Kidney (tissue), 14 donors: ENCODE results near the gene SLC25A36. TPM values are rescaled to one million over a fixed set of nuclear protein-coding genes. Genes with fewer than 3 reads are reported as not detected.

ENCODE experiments used
- DNase-seq, 5 donors: peaks; one replicate each; pipeline ENCODE4 v3.0.0-alpha.2; 2013 to 2020
- FAIRE-seq: peaks from 2 replicates; lab custom pipeline; 2012; peaks lifted over from hg19 to GRCh38; lab: Jason Lieb, UNC
- H3K27ac ChIP-seq, 2 donors: one replicate each; pipeline ENCODE4 v1.7.0; 2013; ENCODE audit warnings: low read depth in 2 of 2, low read length in 2 of 2, inconsistent platforms in 1 of 2
- H3K27me3 ChIP-seq: one replicate; pipeline ENCODE4 v1.7.1; 2013; ENCODE audit warnings: low read length, inconsistent platforms; ENCODE audit not compliant: control insufficient read depth, insufficient read depth
- H3K36me3 ChIP-seq, 3 donors: one replicate each; pipeline versions ENCODE4 v1.7.0 to v1.7.1; 2013; ENCODE audit warnings: low read length in 3 of 3, control low read depth in 1 of 3, inconsistent platforms in 1 of 3; ENCODE audit not compliant: insufficient read depth in 3 of 3, control insufficient read depth in 2 of 3
- H3K4me1 ChIP-seq, 3 donors: one replicate each; pipeline versions ENCODE4 v1.7.0 to v1.7.1; 2013; ENCODE audit warnings: low read length in 3 of 3, inconsistent platforms in 1 of 3, low read depth in 1 of 3; ENCODE audit not compliant: control insufficient read depth in 2 of 3, insufficient read depth in 2 of 3
- H3K4me3 ChIP-seq, 3 donors: one replicate each; pipeline versions ENCODE4 v1.7.0 to v1.8.1; 2013; ENCODE audit warnings: low read length in 3 of 3, control low read depth in 1 of 3, inconsistent platforms in 1 of 3
- H3K9ac ChIP-seq, 3 donors: one replicate each; pipeline versions ENCODE4 v1.7.0 to v1.7.1; 2013; ENCODE audit warnings: low read length in 3 of 3, control low read depth in 1 of 3, inconsistent platforms in 1 of 3
- H3K9me3 ChIP-seq, 3 donors: one replicate each; pipeline versions ENCODE4 v1.7.0 to v1.7.1; 2013; ENCODE audit warnings: low read length in 3 of 3, control low read depth in 1 of 3, inconsistent platforms in 1 of 3; ENCODE audit not compliant: control insufficient read depth in 2 of 3, insufficient read depth in 1 of 3
- CTCF ChIP-seq: IDR thresholded peaks from 3 replicates; pipeline ENCODE4 v1.5.1; 2012; ENCODE audit warnings: mild to moderate bottlenecking, moderate library complexity, borderline replicate concordance; ENCODE audit not compliant: insufficient read depth; ENCODE audit errors: extremely low read depth
- intact Hi-C: fragments of 100-400 bp; cut with DNase I; formaldehyde crosslinking; loops from one replicate; pipeline ENCODE4 v1.11.1; 2022
- polyA plus RNA-seq: library from polyadenylated mRNA; stranded (reverse); fragments of 350-450 nt; fragmentation: Illumina TruSeq; extraction: RNeasy Lipid Tissue Mini Kit (QIAGEN cat#74804); gene quantifications from one replicate; pipeline ENCODE4 v1.2.3, GENCODE V29; 2014; ENCODE audit warnings: low read depth, low replicate concordance; ENCODE audit not compliant: insufficient read depth
- total RNA-seq: library from RNA; stranded (reverse); fragmentation: NEBNext Ultra II Directional; extraction: Animal tissue kit (Norgen Biotek cat#: 25700); gene quantifications from one replicate; pipeline ENCODE4 v1.2.1, GENCODE V29; 2021
- donor health status: control.
- donor health status: control.
- donor health status: control.
- donor health status: control.
- donor health status: control.
- donor health status: DM: yes; HTN: yes; CAD: no.
- donor health status: Normal renal cell carcinoma (clear cell type).

Gene SLC25A36
- total and polyA plus RNA-seq, 2 donors from 2014 or later, result 20.0 to 78.1 TPM

GRCh38 chr3:140924097-140924873 lies 17.4 kb upstream of the SLC25A36 start:
- FAIRE-seq, result no peak
- Histone ChIP-seq H3K9me3 (no peaks in the 10 kb centered on the region), H3K27me3 (no peaks in the 10 kb centered on the region), H3K4me1 (no peaks in the 10 kb centered on the region), H3K9ac (no peak overlapping the region), H3K36me3 (no peaks in the 10 kb centered on the region), H3K4me3 (no peak overlapping the region), H3K27ac (no peak overlapping the region)
- intact Hi-C loops, result no loop called here
- no peak for TF ChIP-seq CTCF
- no peak for DNase-seq

- Histone ChIP-seq H3K27me3 (no peaks in the 10 kb centered on the region), H3K27ac (no peak overlapping the region), H3K9me3 (no peaks in the 10 kb centered on the region), H3K4me3 (no peak overlapping the region), H3K9ac (no peak overlapping the region), H3K36me3 (no peaks in the 10 kb centered on the region), H3K4me1 (no peaks in the 10 kb centered on the region)
- intact Hi-C loops, result no loop called here
- TF ChIP-seq CTCF, result no peak
- FAIRE-seq, result no peak
- no peak for DNase-seq
These were observed 14.2 kb upstream of the SLC25A36 start for GRCh38 chr3:140927279-140928069.

GRCh38 chr3:140929446-140929845 lies 12.2 kb upstream of the SLC25A36 start:
- FAIRE-seq (no peak), DNase-seq (no peak)
- Histone ChIP-seq H3K9ac (no peak overlapping the region), H3K4me1 (no peaks in the 10 kb centered on the region), H3K27ac (no peak overlapping the region), H3K27me3 (no peaks in the 10 kb centered on the region), H3K36me3 (no peaks in the 10 kb centered on the region), H3K4me3 (no peak overlapping the region), H3K9me3 (no peaks in the 10 kb centered on the region)
- intact Hi-C loops, result no loop called here
- TF ChIP-seq CTCF, result no peak
